GM18526 (cell line): ENCODE measurements around the gene TMEM218.

Experiments used
- POLR2A ChIP-seq: IDR thresholded peaks from 3 replicates; pipeline ENCODE4 v1.6.1; 2011; ENCODE audit not compliant: insufficient read length; ENCODE audit errors: extremely low read depth

Gene TMEM218

GRCh38 chr11:125084761-125085231 lies 26.6 kb downstream of the TMEM218 start:
- no peak for TF ChIP-seq POLR2A

GRCh38 chr11:125084057-125084416 lies 27.4 kb downstream of the TMEM218 start:
- no peak for TF ChIP-seq POLR2A

GRCh38 chr11:125083312-125084056 lies 27.9 kb downstream of the TMEM218 start:
- no peak for TF ChIP-seq POLR2A

- no peak for TF ChIP-seq POLR2A
These were observed 28.7 kb downstream of the TMEM218 start for GRCh38 chr11:125082611-125083311.

GRCh38 chr11:125082040-125082439 lies 29.4 kb downstream of the TMEM218 start:
- no peak for TF ChIP-seq POLR2A

GRCh38 chr11:125081098-125081798 lies 30.2 kb downstream of the TMEM218 start:
- no peak for TF ChIP-seq POLR2A

GRCh38 chr11:125080531-125080911 lies 30.9 kb downstream of the TMEM218 start:
- no peak for TF ChIP-seq POLR2A

- no peak for TF ChIP-seq POLR2A
These were observed 31.4 kb downstream of the TMEM218 start for GRCh38 chr11:125079878-125080530.

- TF ChIP-seq POLR2A, result no peak
These were observed 32.1 kb downstream of the TMEM218 start for GRCh38 chr11:125079151-125079877.

- no peak for TF ChIP-seq POLR2A
These were observed 32.8 kb downstream of the TMEM218 start for GRCh38 chr11:125078516-125079140.

GRCh38 chr11:125078016-125078415 lies 33.4 kb downstream of the TMEM218 start:
- no peak for TF ChIP-seq POLR2A

GRCh38 chr11:125076378-125076945 lies 35.0 kb downstream of the TMEM218 start:
- no peak for TF ChIP-seq POLR2A

- TF ChIP-seq POLR2A, result no peak
These were observed 35.5 kb downstream of the TMEM218 start for GRCh38 chr11:125075900-125076317.

- TF ChIP-seq POLR2A, result no peak
These were observed 36.2 kb downstream of the TMEM218 start for GRCh38 chr11:125075242-125075625.
